Stimulated activated CD4-positive, alpha-beta T cell treated with anti-CD3 and anti-CD28 coated beads, Interleukin-2, amount 100 ng/mL, for 48 hours (primary cell): ENCODE results near the gene SLC9A2.

ENCODE experiments used
- DNase-seq, 2 donors: peaks; one replicate each; pipeline ENCODE4 v3.0.0-alpha.2; 2020

The SLC9A2 gene

GRCh38 chr2:102619414-102620319 is at the start of gene SLC9A2:
TSS of gene SLC9A2 (plus strand) at chr2:102619553. CDS start at chr2:102619849, 296 bp downstream.
- DNase-seq = peak; percentile 3 to 15

- DNase-seq = no peak
These were observed 43.5 kb upstream of the SLC9A2 start for GRCh38 chr2:102575888-102576287.

GRCh38 chr2:102578376-102578775 is 41.0 kb upstream of the SLC9A2 start:
- DNase-seq = no peak

- no peak for DNase-seq
These were observed 37.4 kb upstream of the SLC9A2 start for GRCh38 chr2:102581911-102582310.

GRCh38 chr2:102582845-102583244 is 36.5 kb upstream of the SLC9A2 start:
- DNase-seq = no peak

- DNase-seq = no peak
These were observed 33.4 kb upstream of the SLC9A2 start for GRCh38 chr2:102585847-102586404.

GRCh38 chr2:102588213-102588939 is 31.0 kb upstream of the SLC9A2 start:
- no peak for DNase-seq

- no peak for DNase-seq
These were observed 29.9 kb upstream of the SLC9A2 start for GRCh38 chr2:102589444-102589843.

GRCh38 chr2:102591491-102592045 is 27.8 kb upstream of the SLC9A2 start:
- no peak for DNase-seq

GRCh38 chr2:102592601-102593000 is 26.8 kb upstream of the SLC9A2 start:
- peak; percentile 38 to 40 for DNase-seq

GRCh38 chr2:102593516-102593915 is 25.8 kb upstream of the SLC9A2 start:
- DNase-seq = no peak

- DNase-seq = no peak
These were observed 24.8 kb upstream of the SLC9A2 start for GRCh38 chr2:102594445-102595016.

- no peak for DNase-seq
These were observed 21.6 kb upstream of the SLC9A2 start for GRCh38 chr2:102597788-102598187.

- DNase-seq = no peak
These were observed 19.9 kb upstream of the SLC9A2 start for GRCh38 chr2:102599486-102599885.

GRCh38 chr2:102601730-102602129 is 17.6 kb upstream of the SLC9A2 start:
- no peak for DNase-seq

- DNase-seq = no peak
These were observed 15.4 kb upstream of the SLC9A2 start for GRCh38 chr2:102603904-102604303.

GRCh38 chr2:102604769-102605168 is 14.6 kb upstream of the SLC9A2 start:
- DNase-seq = no peak

GRCh38 chr2:102606353-102606752 is 13.0 kb upstream of the SLC9A2 start:
- no peak for DNase-seq

GRCh38 chr2:102615620-102616436 is 3.5 kb upstream of the SLC9A2 start:
- peak; percentile 40 to 42 for DNase-seq

GRCh38 chr2:102618452-102619413 is 620 bp upstream of the SLC9A2 start:
- DNase-seq = peak; percentile 14 to 44

GRCh38 chr2:102620332-102620731 is 979 bp downstream of the SLC9A2 start:
- no peak for DNase-seq
